ENCODE data around the gene DPYSL5. TPM values are rescaled to one million over a fixed set of nuclear protein-coding genes. Genes with fewer than 3 reads are reported as not detected.

Gene DPYSL5
- total RNA-seq, 4 donors from 2014 or later: 0.40 to 2.4 TPM; not detected in 2

GRCh38 chr2:26907416-26907815 is 59.5 kb downstream of the DPYSL5 start:
- H3K4me3 ChIP-seq: no peak overlapping the region
- H3K27me3 ChIP-seq: peaks cover 30% of the 10 kb centered on the region
- no peak for ATAC-seq
- H3K36me3 ChIP-seq: no peaks in the 10 kb centered on the region
- no peaks in the 10 kb centered on the region for H3K9me3 ChIP-seq
- no peaks in the 10 kb centered on the region for H3K4me1 ChIP-seq
- WGBS, 2 donors (ENCODE audit: low coverage in 1 of 2): 53 to 65% methylated on average over 7 of the region's 7 CpGs
- TF ChIP-seq EP300 (IDR thresholded peaks at IDR 0.05): no peak
- TF ChIP-seq POLR2AphosphoS5 (IDR thresholded peaks at IDR 0.05): no peak
- no peak for TF ChIP-seq POLR2A (IDR thresholded peaks at IDR 0.05)
- no peak for TF ChIP-seq CTCF (IDR thresholded peaks at IDR 0.05)
- H3K27ac ChIP-seq: no peak overlapping the region

GRCh38 chr2:26910176-26910575 is 62.2 kb downstream of the DPYSL5 start:
- no peaks in the 10 kb centered on the region for H3K4me1 ChIP-seq
- no peak for TF ChIP-seq EP300 (IDR thresholded peaks at IDR 0.05)
- no peak for TF ChIP-seq POLR2A (IDR thresholded peaks at IDR 0.05)
- TF ChIP-seq CTCF (IDR thresholded peaks at IDR 0.05): no peak
- TF ChIP-seq POLR2AphosphoS5 (IDR thresholded peaks at IDR 0.05): no peak
- no peak for ATAC-seq
- H3K27me3 ChIP-seq: peaks cover 54% of the 10 kb centered on the region
- H3K4me3 ChIP-seq: no peak overlapping the region
- H3K9me3 ChIP-seq: no peaks in the 10 kb centered on the region
- H3K27ac ChIP-seq: no peak overlapping the region
- no peaks in the 10 kb centered on the region for H3K36me3 ChIP-seq
- 97 to 100% methylated on average over 2 of the region's 2 CpGs for WGBS, 2 donors (ENCODE audit: low coverage in 1 of 2)

- peaks cover 65% of the 10 kb centered on the region for H3K27me3 ChIP-seq
- ATAC-seq: no peak
- 0 to 75% methylated on average over 1 to 4 of the region's 23 CpGs for WGBS, 2 donors (ENCODE audit: low coverage in 1 of 2)
- H3K4me3 ChIP-seq: no peak overlapping the region
- H3K9me3 ChIP-seq: no peaks in the 10 kb centered on the region
- H3K4me1 ChIP-seq: no peaks in the 10 kb centered on the region
- TF ChIP-seq CTCF (IDR thresholded peaks at IDR 0.05) (no peak), POLR2AphosphoS5 (IDR thresholded peaks at IDR 0.05) (no peak), POLR2A (IDR thresholded peaks at IDR 0.05) (no peak), EP300 (IDR thresholded peaks at IDR 0.05) (no peak)
- no peaks in the 10 kb centered on the region for H3K36me3 ChIP-seq
- H3K27ac ChIP-seq: no peak overlapping the region
Observed at GRCh38 chr2:26911911-26912861, 64.3 kb downstream of the DPYSL5 start.

GRCh38 chr2:26913606-26913998 is 65.7 kb downstream of the DPYSL5 start:
- Histone ChIP-seq H3K9me3 (no peaks in the 10 kb centered on the region), H3K27me3 (peaks cover 69% of the 10 kb centered on the region), H3K4me1 (no peaks in the 10 kb centered on the region), H3K4me3 (no peak overlapping the region), H3K36me3 (no peaks in the 10 kb centered on the region), H3K27ac (no peak overlapping the region)
- 10 to 23% methylated on average over 2 of the region's 2 CpGs for WGBS, 2 donors (ENCODE audit: low coverage in 1 of 2)
- no peak for TF ChIP-seq EP300 (IDR thresholded peaks at IDR 0.05)
- peak; percentile 34 for TF ChIP-seq POLR2AphosphoS5 (IDR thresholded peaks at IDR 0.05)
- no peak for TF ChIP-seq CTCF (IDR thresholded peaks at IDR 0.05)
- ATAC-seq: no peak
